ENCODE measurements around the gene NUDT21.
"Not testable (repeated sequence)": the region's sequence is repeated elsewhere in the genome, so short reads cannot be mapped to it uniquely, and the experiment has no call there.

NUDT21 gene

GRCh38 chr16:56419740-56420548 is 31.2 kb downstream of the NUDT21 start:
- DNase-seq (ENCODE audit: low spot score), result no peak

- DNase-seq (ENCODE audit: low spot score), result no peak
These were observed 34.0 kb downstream of the NUDT21 start for GRCh38 chr16:56417138-56417537.

GRCh38 chr16:56415875-56416274 is 35.3 kb downstream of the NUDT21 start:
- no peak for DNase-seq (ENCODE audit: low spot score)

- no peak for DNase-seq (ENCODE audit: low spot score)
These were observed 36.8 kb downstream of the NUDT21 start for GRCh38 chr16:56414366-56414765.

GRCh38 chr16:56413381-56413780 is 37.8 kb downstream of the NUDT21 start:
- no peak for DNase-seq (ENCODE audit: low spot score)

- no peak for DNase-seq (ENCODE audit: low spot score)
These were observed 39.5 kb downstream of the NUDT21 start for GRCh38 chr16:56411624-56412023.

GRCh38 chr16:56411123-56411522 is 40.0 kb downstream of the NUDT21 start:
- DNase-seq (ENCODE audit: low spot score), result no peak

- no peak for DNase-seq (ENCODE audit: low spot score)
These were observed 41.9 kb downstream of the NUDT21 start for GRCh38 chr16:56409195-56409594.

GRCh38 chr16:56408379-56409098 is 42.6 kb downstream of the NUDT21 start:
- DNase-seq (ENCODE audit: low spot score), result no peak

- DNase-seq (ENCODE audit: low spot score), result no peak
These were observed 45.0 kb downstream of the NUDT21 start for GRCh38 chr16:56405977-56406672.

GRCh38 chr16:56401482-56401881 is 49.6 kb downstream of the NUDT21 start:
- DNase-seq (ENCODE audit: low spot score), result no peak

- DNase-seq (ENCODE audit: low spot score), result no peak
These were observed 50.7 kb downstream of the NUDT21 start for GRCh38 chr16:56400458-56400857.

- DNase-seq (ENCODE audit: low spot score), result no peak
These were observed 51.6 kb downstream of the NUDT21 start for GRCh38 chr16:56399486-56399885.

- no peak for DNase-seq (ENCODE audit: low spot score)
These were observed 52.1 kb downstream of the NUDT21 start for GRCh38 chr16:56399047-56399446.

GRCh38 chr16:56396724-56397123 is 54.4 kb downstream of the NUDT21 start:
- not testable (repeated sequence) for DNase-seq (ENCODE audit: low spot score)

GRCh38 chr16:56389554-56389953 is 61.6 kb downstream of the NUDT21 start:
- no peak for DNase-seq (ENCODE audit: low spot score)

- no peak for DNase-seq (ENCODE audit: low spot score)
These were observed 62.9 kb downstream of the NUDT21 start for GRCh38 chr16:56388209-56388608.

GRCh38 chr16:56387396-56387795 is 63.7 kb downstream of the NUDT21 start:
- no peak for DNase-seq (ENCODE audit: low spot score)

GRCh38 chr16:56384074-56384721 is 66.9 kb downstream of the NUDT21 start:
- no peak for DNase-seq (ENCODE audit: low spot score)

- DNase-seq (ENCODE audit: low spot score), result no peak
These were observed 68.2 kb downstream of the NUDT21 start for GRCh38 chr16:56382901-56383355.

- no peak for DNase-seq (ENCODE audit: low spot score)
These were observed 68.7 kb downstream of the NUDT21 start for GRCh38 chr16:56382459-56382858.
